Aorta (tissue), 5 donors: ENCODE data around the gene OSBPL10. TPM values are rescaled to one million over a fixed set of nuclear protein-coding genes. Genes with fewer than 3 reads are reported as not detected.

Experiments used
- ATAC-seq: fragments of 200-7000 bp; cut with Tn5 transposase; one replicate; pipeline ENCODE4 v1.9.1; 2022; ENCODE audit warnings: moderate library complexity; ENCODE audit not compliant: low FRiP score
- DNase-seq, 2 donors: peaks; one replicate each; pipeline ENCODE4 v3.0.0-alpha.2; 2020
- H3K27ac ChIP-seq, 2 donors: one replicate each; pipeline ENCODE4 v1.5.1; 2013; ENCODE audit warnings: low read length in 2 of 2, mild to moderate bottlenecking in 2 of 2, moderate library complexity in 2 of 2, control low read depth in 1 of 2, inconsistent platforms in 1 of 2, low read depth in 1 of 2
- H3K27me3 ChIP-seq, 2 donors: one replicate each; pipeline ENCODE4 v1.6.1; 2013; ENCODE audit warnings: control low read depth in 1 of 2, low read length in 1 of 2, mild to moderate bottlenecking in 1 of 2, moderate library complexity in 1 of 2; ENCODE audit not compliant: insufficient read depth in 2 of 2, control insufficient read depth in 1 of 2
- H3K36me3 ChIP-seq, 2 donors: one replicate each; pipeline ENCODE4 v1.6.1; 2013; ENCODE audit warnings: control low read depth in 1 of 2, low read length in 1 of 2, mild to moderate bottlenecking in 1 of 2; ENCODE audit not compliant: insufficient read depth in 2 of 2, control insufficient read depth in 1 of 2
- H3K4me1 ChIP-seq, 2 donors: one replicate each; pipeline ENCODE4 v1.6.1; 2013; ENCODE audit warnings: low read length in 2 of 2, control low read depth in 1 of 2, mild to moderate bottlenecking in 1 of 2, moderate library complexity in 1 of 2; ENCODE audit not compliant: insufficient read depth in 2 of 2, control insufficient read depth in 1 of 2
- H3K4me3 ChIP-seq, 2 donors: one replicate each; pipeline ENCODE4 v1.5.1; 2013; ENCODE audit warnings: low read length in 2 of 2, control low read depth in 1 of 2, mild to moderate bottlenecking in 1 of 2
- H3K9me3 ChIP-seq: one replicate; pipeline ENCODE4 v1.6.1; 2013; ENCODE audit warnings: mild to moderate bottlenecking, low read length; ENCODE audit not compliant: control insufficient read depth
- WGBS, 2 donors: extraction: QIAGEN DNeasy Blood & Tissue Kit; methylation state at CpG; one replicate each; pipeline ENCODE4 v1.1.7; 2013; 5-methylcytosine and 5-hydroxymethylcytosine counted together
- intact Hi-C, 2 donors: fragments of 100-400 bp; cut with DNase I; formaldehyde crosslinking; loops; one replicate each; pipeline versions ENCODE4 v1.14.2 to v1.15.0; 2022
- polyA plus RNA-seq, 2 donors: library from polyadenylated mRNA; stranded (reverse); fragments of 200-250 nt; gene quantifications; one replicate each; pipeline ENCODE4 v1.2.3, GENCODE V29; 2013
- total RNA-seq, 2 donors: library from RNA; stranded (reverse); fragmentation: NEBNext Ultra II Directional; extraction: Animal tissue kit (Norgen Biotek cat#: 25700); gene quantifications; one replicate each; pipeline ENCODE4 v1.2.1, GENCODE V29; 2021
- donor health status: healthy with polysubstance abuse.
- donor health status: Bipolar disorder and iron deficiency.
- donor health status: DM: no; HTN: no; CAD: no.
- donor health status: DM: no; HTN: no; CAD: no.
- donor health status: DM: yes; HTN: yes; CAD: no.

OSBPL10 gene
- total and polyA plus RNA-seq, 4 donors, result 3.1 to 47.9 (median 17.4) TPM

DNA sequence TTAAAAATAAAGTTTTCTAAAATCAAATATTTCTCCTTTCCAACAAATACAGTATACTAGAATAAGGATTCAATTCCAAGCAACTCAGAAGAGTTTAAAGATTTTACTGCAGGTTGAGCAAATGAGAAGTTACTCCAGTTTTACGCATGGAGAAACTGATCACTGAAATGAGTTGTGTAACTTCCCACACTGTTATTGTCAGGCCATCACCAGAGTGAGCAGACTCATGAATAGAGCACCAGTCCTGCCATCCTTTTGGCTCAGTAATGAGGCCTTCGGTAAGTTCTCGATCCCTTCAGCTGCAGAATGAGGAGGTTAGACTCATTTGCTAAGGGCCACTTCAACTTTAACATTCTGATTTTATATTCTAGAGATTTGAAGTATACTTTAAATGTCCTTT lies 48.1 kb downstream of the OSBPL10 start:
- Histone ChIP-seq H3K27ac (no peak overlapping the region), H3K9me3 (no peaks in the 10 kb centered on the region), H3K4me3 (no peak overlapping the region), H3K36me3 (no peaks in the 10 kb centered on the region), H3K4me1 (peaks cover 0 to 4% of the 10 kb centered on the region in 2 donors), H3K27me3 (no peaks in the 10 kb centered on the region)
- WGBS, 2 donors, result 97% methylated on average over 3 of the region's 3 CpGs
- intact Hi-C loops, result no loop called here
- DNase-seq, result no peak
- ATAC-seq, result no peak

DNA sequence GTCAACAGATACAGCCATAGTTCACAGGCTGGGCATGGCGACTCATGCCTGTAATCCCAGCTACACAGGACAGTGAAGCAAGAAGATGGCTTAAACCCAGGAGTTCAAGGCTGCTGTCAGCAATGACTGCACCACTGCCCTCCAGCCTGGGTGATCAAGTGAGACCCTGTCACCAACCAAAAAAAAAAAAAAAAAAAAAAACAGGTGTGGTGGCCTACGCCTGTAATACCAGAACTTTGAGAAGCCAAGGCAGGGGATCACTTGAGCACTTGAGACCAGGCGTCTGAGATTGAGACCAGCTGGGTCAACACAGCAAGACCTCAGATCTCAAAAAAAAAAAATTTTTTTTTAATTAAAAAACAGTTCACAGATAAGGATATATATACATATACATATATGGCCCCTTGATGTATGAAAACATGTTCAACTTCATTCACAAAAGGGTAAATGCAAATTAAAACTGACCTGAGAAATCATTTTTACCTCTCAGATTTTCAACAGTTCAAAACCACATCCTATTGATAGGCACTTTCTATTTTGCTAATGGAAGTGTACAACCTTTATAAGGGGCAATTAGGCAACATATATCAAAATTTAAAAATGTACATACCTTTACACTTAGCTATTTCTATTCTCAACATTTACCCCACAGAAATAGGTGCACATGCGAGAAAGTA lies 51.1 kb downstream of the OSBPL10 start:
- Histone ChIP-seq H3K9me3 (no peaks in the 10 kb centered on the region), H3K27ac (no peak overlapping the region), H3K4me1 (peaks cover 0 to 4% of the 10 kb centered on the region in 2 donors), H3K27me3 (no peaks in the 10 kb centered on the region), H3K4me3 (no peak overlapping the region), H3K36me3 (no peaks in the 10 kb centered on the region)
- ATAC-seq (no peak), DNase-seq (no peak)
- 96 to 98% methylated on average over 4 of the region's 4 CpGs for WGBS, 2 donors
- intact Hi-C loops, result no loop called here

DNA sequence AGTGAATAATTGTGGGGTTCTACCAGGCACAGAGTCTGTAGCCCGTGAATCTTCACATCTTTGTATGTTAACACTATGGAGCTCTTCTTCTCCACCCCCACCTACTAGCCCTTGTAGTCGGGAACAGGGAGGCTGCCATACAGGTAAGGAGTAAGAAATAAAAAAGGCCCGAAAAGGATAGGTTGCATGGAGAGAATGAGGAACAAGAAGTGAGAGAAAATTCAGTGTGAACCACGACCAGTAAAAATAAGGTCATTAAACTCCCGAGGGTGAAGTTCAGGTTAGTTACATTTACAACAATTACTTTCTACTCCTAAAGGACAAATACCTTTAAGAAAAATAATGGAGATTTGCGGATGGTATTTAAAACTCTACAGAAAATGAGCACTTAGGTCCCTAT lies 53.3 kb downstream of the OSBPL10 start:
- ATAC-seq, result no peak
- Histone ChIP-seq H3K4me3 (no peak overlapping the region), H3K9me3 (no peaks in the 10 kb centered on the region), H3K27ac (no peak overlapping the region), H3K27me3 (no peaks in the 10 kb centered on the region), H3K4me1 (no peaks in the 10 kb centered on the region), H3K36me3 (no peaks in the 10 kb centered on the region)
- no peak for DNase-seq
- WGBS, 2 donors, result 91% methylated on average over 6 of the region's 6 CpGs
- intact Hi-C loops, result no loop called here

DNA sequence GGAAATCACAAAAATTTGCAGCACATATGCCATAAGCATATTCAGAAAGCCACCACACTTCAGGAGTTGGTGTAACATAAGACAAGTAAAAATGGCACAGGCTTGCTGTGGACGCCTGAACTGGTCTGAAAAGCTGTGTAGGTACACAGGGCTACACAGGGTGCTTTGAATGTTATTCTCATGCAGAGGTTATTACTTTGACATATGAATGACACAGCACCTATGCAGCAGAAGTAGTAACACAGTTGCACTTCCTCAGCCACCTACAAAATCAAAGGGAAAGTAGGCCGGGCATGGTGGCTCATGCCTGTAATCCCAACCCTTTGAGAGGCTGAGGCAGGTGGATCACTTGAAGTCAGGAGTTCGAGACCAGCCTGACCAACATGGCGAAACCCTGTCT lies 54.5 kb downstream of the OSBPL10 start:
- no peak for ATAC-seq
- Histone ChIP-seq H3K27ac (no peak overlapping the region), H3K27me3 (no peaks in the 10 kb centered on the region), H3K36me3 (no peaks in the 10 kb centered on the region), H3K4me3 (no peak overlapping the region), H3K9me3 (no peaks in the 10 kb centered on the region), H3K4me1 (no peaks in the 10 kb centered on the region)
- 97 to 99% methylated on average over 4 of the region's 4 CpGs for WGBS, 2 donors
- intact Hi-C loops, result no loop called here
- DNase-seq, result no peak

DNA sequence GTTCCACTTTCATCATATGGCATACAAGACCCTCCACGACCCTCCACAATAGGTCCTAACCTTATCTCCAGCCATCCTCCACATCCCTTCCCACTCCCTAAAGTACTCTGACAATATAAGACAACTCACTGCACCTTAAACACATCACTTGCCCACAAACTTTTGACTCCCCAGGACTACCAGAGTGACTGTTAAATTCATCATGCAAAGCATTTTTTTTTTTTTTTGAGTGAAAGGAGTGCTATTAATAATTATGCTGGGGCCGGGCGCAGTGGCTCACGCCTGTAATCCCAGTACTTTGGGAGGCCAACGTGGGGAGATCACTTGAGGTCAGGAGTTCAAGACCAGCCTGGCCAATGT lies 55.8 kb downstream of the OSBPL10 start:
- DNase-seq, result no peak
- no peaks in the 10 kb centered on the region for H3K27me3 ChIP-seq
- intact Hi-C loops, result no loop called here
- no peak for ATAC-seq
- H3K9me3 ChIP-seq, result peaks cover 2% of the 10 kb centered on the region
- no peaks in the 10 kb centered on the region for H3K36me3 ChIP-seq
- H3K4me3 ChIP-seq, result no peak overlapping the region
- no peaks in the 10 kb centered on the region for H3K4me1 ChIP-seq
- WGBS, 2 donors, result 87 to 94% methylated on average over 5 of the region's 5 CpGs
- no peak overlapping the region for H3K27ac ChIP-seq

DNA sequence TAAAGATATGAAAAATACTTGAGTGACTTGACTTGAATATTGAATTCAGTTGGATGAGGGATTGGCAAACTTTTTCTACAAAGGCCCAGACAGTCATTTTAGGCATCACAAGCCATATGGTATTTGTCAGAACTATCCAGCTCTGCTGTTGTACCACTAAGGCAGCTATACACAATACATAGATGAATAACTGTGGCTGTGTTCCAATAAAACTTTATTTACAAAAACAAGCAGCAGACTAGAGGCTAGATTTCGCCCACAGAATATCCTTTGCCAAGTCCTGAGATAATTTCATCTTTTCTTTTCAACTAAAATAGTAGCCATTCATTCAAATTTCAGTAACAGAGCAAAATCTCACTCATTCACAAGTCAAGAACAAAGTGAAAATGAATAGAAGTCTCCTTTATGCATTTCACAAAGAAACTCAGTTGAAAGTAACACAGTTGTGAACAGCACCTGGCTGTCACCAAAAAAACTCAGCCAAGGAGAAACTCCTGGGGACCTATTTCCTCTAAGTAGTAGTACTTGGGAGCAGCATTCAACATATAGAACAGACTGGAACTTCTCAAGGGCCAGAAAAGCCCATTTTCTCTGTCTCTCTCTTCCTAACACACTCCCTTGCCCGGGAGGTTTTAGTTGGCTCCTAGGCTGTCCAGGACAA lies 56.3 kb downstream of the OSBPL10 start:
- ATAC-seq (no peak), DNase-seq (no peak)
- Histone ChIP-seq H3K9me3 (peaks cover 2% of the 10 kb centered on the region), H3K36me3 (no peaks in the 10 kb centered on the region), H3K4me3 (no peak overlapping the region), H3K27ac (no peak overlapping the region), H3K27me3 (no peaks in the 10 kb centered on the region), H3K4me1 (no peaks in the 10 kb centered on the region)
- intact Hi-C loops, result no loop called here
- 79 to 84% methylated on average over 2 of the region's 2 CpGs for WGBS, 2 donors

DNA sequence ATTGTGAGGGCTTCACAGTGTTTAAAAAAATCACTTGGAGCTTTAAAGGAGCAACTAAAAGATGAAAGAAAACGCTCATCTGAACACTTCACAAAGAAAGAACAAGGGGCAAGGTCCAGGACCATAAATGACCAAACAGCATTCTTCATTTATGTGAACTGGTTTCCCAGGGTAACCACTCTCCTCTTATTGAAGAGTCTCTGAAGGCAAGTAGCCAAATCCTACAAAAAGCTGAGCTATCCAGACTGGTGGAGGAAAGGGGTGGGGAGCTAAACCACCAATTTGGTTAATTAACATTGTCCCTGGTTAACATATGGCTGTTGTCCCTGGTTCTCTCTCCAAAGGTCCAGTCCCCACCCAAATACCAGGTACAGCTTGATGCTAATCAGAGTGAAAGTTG lies 58.1 kb downstream of the OSBPL10 start:
- 42 to 70% methylated on average over 1 of the region's 1 CpG for WGBS, 2 donors
- DNase-seq (no peak), ATAC-seq (no peak)
- Histone ChIP-seq H3K27me3 (no peaks in the 10 kb centered on the region), H3K9me3 (peaks cover 2% of the 10 kb centered on the region), H3K36me3 (no peaks in the 10 kb centered on the region), H3K4me3 (no peak overlapping the region), H3K4me1 (no peaks in the 10 kb centered on the region), H3K27ac (no peak overlapping the region)
- intact Hi-C loops, result no loop called here

DNA sequence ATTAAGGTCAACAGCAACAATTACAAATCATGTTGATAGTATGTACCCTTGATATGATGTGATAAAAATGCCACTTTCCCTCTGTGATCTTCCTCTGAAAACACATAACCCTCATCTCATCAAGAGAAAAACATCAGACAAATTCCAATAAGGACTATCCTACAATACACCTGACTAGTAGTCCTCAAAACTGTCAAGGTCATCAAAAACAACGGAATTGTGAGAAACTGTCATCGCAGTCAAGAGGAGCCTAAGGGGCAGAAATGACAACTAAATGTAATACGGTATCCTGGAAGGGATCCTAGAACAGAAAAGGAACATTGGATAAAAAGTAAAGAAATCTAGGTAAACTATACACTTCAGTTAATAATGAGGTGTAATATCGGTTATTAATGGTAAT lies 59.2 kb downstream of the OSBPL10 start:
- Histone ChIP-seq H3K36me3 (no peaks in the 10 kb centered on the region), H3K27ac (no peak overlapping the region), H3K9me3 (peaks cover 2% of the 10 kb centered on the region), H3K27me3 (no peaks in the 10 kb centered on the region), H3K4me3 (no peak overlapping the region), H3K4me1 (no peaks in the 10 kb centered on the region)
- ATAC-seq (no peak), DNase-seq (no peak)
- 72 to 95% methylated on average over 4 of the region's 4 CpGs for WGBS, 2 donors
- intact Hi-C loops, result no loop called here

DNA sequence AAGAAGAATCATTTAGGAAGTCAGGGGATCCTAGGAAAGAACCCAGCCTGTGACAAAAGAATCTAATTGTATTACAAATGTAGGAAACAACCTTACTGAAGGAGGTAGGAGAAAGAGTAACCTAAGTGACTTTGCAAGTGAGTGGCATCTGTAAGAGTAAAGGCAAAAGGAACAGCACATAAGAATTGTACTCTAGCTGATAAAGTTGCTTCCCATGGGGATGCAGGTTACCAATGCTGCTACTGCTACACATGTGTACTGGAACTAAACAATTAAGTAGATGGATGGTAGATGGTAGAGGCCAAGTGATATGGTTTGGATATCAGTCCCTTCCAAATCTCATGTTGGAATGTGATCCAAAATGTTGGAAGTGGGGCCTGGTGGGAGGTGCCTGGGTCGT lies 60.8 kb downstream of the OSBPL10 start:
- intact Hi-C loops, result no loop called here
- DNase-seq, result no peak
- H3K27ac ChIP-seq, result no peak overlapping the region
- 67 to 71% methylated on average over 1 of the region's 1 CpG for WGBS, 2 donors
- no peaks in the 10 kb centered on the region for H3K4me1 ChIP-seq
- H3K36me3 ChIP-seq, result no peaks in the 10 kb centered on the region
- no peaks in the 10 kb centered on the region for H3K27me3 ChIP-seq
- peaks cover 2% of the 10 kb centered on the region for H3K9me3 ChIP-seq
- H3K4me3 ChIP-seq, result no peak overlapping the region
- ATAC-seq, result no peak
